Esophagus squamous epithelium (tissue), 5 donors: Measurements from ENCODE around the gene CHN2. TPM values are rescaled to one million over a fixed set of nuclear protein-coding genes. Genes with fewer than 3 reads are reported as not detected.

Experiments
- DNase-seq: peaks from one replicate; lab custom pipeline; 2025; lab: John Stamatoyannopoulos, UW
- H3K27ac ChIP-seq, 4 donors: fragments of 200-600 bp; sonication (generic); one replicate each; pipeline ENCODE4 v1.5.1; 2016 to 2019; ENCODE audit warnings: mild to moderate bottlenecking in 1 of 4
- H3K27me3 ChIP-seq, 4 donors: fragments of 200-600 bp; sonication (generic); 1 replicate in 3 of 4; 2 replicates in 1 of 4; pipeline versions ENCODE4 v1.5.1 to v1.6.0; 2017 to 2021; ENCODE audit warnings: antibody characterized with exemption in 1 of 4
- H3K36me3 ChIP-seq, 3 donors: fragments of 200-600 bp; sonication (generic); one replicate each; pipeline ENCODE4 v1.5.1; 2016 to 2019
- H3K4me1 ChIP-seq, 3 donors: fragments of 200-600 bp; sonication (generic); one replicate each; pipeline ENCODE4 v1.5.1; 2017 to 2019
- H3K4me3 ChIP-seq, 4 donors: fragments of 200-600 bp; sonication (generic); 1 replicate in 3 of 4; 2 replicates in 1 of 4; pipeline ENCODE4 v1.5.1; 2016 to 2019; ENCODE audit warnings: mild to moderate bottlenecking in 2 of 4, moderate library complexity in 1 of 4
- H3K9me3 ChIP-seq, 3 donors: fragments of 200-600 bp; sonication (generic); one replicate each; pipeline ENCODE4 v1.5.1; 2016 to 2019
- CTCF ChIP-seq, 6 experiments: fragments of 450-650 bp in 4 of 6; fragments of 200-600 bp in 2 of 6; sonication (generic) in 2 of 6; IDR thresholded peaks; one replicate each; pipeline ENCODE4 v1.5.1; 2016 to 2019; ENCODE audit warnings: antibody characterized with exemption in 6 of 6, mild to moderate bottlenecking in 4 of 6, moderate library complexity in 4 of 6
- POLR2A ChIP-seq, 4 donors: fragments of 450-650 bp; IDR thresholded peaks; one replicate each; pipeline ENCODE4 v1.6.1; 2017; ENCODE audit warnings: antibody characterized with exemption in 4 of 4, mild to moderate bottlenecking in 4 of 4, moderate library complexity in 3 of 4
- WGBS, 2 donors: methylation state at CpG; one replicate each; pipeline ENCODE4 v1.1.5; 2018; 5-methylcytosine and 5-hydroxymethylcytosine counted together
- intact Hi-C: fragments of 100-400 bp; cut with DNase I; formaldehyde crosslinking; loops from one replicate; pipeline ENCODE4 v1.15.0; 2022
- total RNA-seq, 4 donors: library from RNA; depleted of rRNA; stranded (reverse); fragments of >200 nt; gene quantifications; one replicate each; pipeline ENCODE4 v1.1.0, GENCODE V29; 2016
- donor health status: DM: yes; HTN: yes; CAD: no.

CHN2 gene
- total RNA-seq, 4 donors from 2014 or later = 0.08 to 8.6 (median 1.7) TPM

- DNase-seq = no peak
- H3K4me1 ChIP-seq = peaks cover 6 to 38% (median 10%) of the 10 kb centered on the region in 3 donors
- no peaks in the 10 kb centered on the region for H3K9me3 ChIP-seq
- no peak overlapping the region for H3K27ac ChIP-seq
- H3K27me3 ChIP-seq = peaks cover 0 to 66% (median 2%) of the 10 kb centered on the region in 4 donors
- 90 to 91% methylated on average over 8 of the region's 8 CpGs for WGBS, 2 donors
- H3K4me3 ChIP-seq = no peak overlapping the region
- H3K36me3 ChIP-seq = no peaks in the 10 kb centered on the region
- intact Hi-C loops = loop anchor here (10.0 kb wide), 1 partner anchor 222 kb away; no protein-coding TSS in a partner anchor
- TF ChIP-seq POLR2A (IDR thresholded peaks at IDR 0.05) = no peak
- no peak for TF ChIP-seq CTCF (IDR thresholded peaks at IDR 0.05)
These were observed 1.8 kb upstream of the CHN2 start for GRCh38 chr7:29192811-29193210.

GRCh38 chr7:29193316-29194205 lies 1.0 kb upstream of the CHN2 start:
- peaks cover 6 to 38% (median 10%) of the 10 kb centered on the region in 3 donors for H3K4me1 ChIP-seq
- no peak for DNase-seq
- peaks cover 0 to 66% (median 2%) of the 10 kb centered on the region in 4 donors for H3K27me3 ChIP-seq
- intact Hi-C loops = loop anchor here (10.0 kb wide), 1 partner anchor 221 kb away; no protein-coding TSS in a partner anchor
- H3K27ac ChIP-seq = peak overlapping the region in 3 of 4 donors; percentile 66 to 80 (median 68)
- H3K36me3 ChIP-seq = no peaks in the 10 kb centered on the region
- peak overlapping the region; percentile 63 to 82 (median 66) for H3K4me3 ChIP-seq
- 33 to 48% methylated on average over 12 to 24 of the region's 26 CpGs for WGBS, 2 donors
- H3K9me3 ChIP-seq = no peaks in the 10 kb centered on the region
- TF ChIP-seq POLR2A (IDR thresholded peaks at IDR 0.05) (no peak), CTCF (IDR thresholded peaks at IDR 0.05) (no peak)

- WGBS, 2 donors = no CpG with 5 or more reads among the region's 40 CpGs
- intact Hi-C loops = loop anchor here (10.0 kb wide), 1 partner anchor 221 kb away; no protein-coding TSS in a partner anchor
- H3K27ac ChIP-seq = peak overlapping the region; percentile 31 to 80 (median 67)
- no peaks in the 10 kb centered on the region for H3K9me3 ChIP-seq
- no peaks in the 10 kb centered on the region for H3K36me3 ChIP-seq
- no peak for DNase-seq
- H3K27me3 ChIP-seq = peaks cover 0 to 65% (median 2%) of the 10 kb centered on the region in 4 donors
- peaks cover 6 to 38% (median 10%) of the 10 kb centered on the region in 3 donors for H3K4me1 ChIP-seq
- TF ChIP-seq POLR2A (IDR thresholded peaks at IDR 0.05) (no peak), CTCF (IDR thresholded peaks at IDR 0.05) (no peak)
- peak overlapping the region; percentile 63 to 82 (median 66) for H3K4me3 ChIP-seq
These were observed 375 bp upstream of the CHN2 start for GRCh38 chr7:29194206-29194593.

GRCh38 chr7:29196191-29196590 lies 1.6 kb downstream of the CHN2 start:
- 34 to 41% methylated on average over 4 of the region's 4 CpGs for WGBS, 2 donors
- peaks cover 0 to 52% (median 2%) of the 10 kb centered on the region in 4 donors for H3K27me3 ChIP-seq
- TF ChIP-seq POLR2A (IDR thresholded peaks at IDR 0.05) (no peak), CTCF (IDR thresholded peaks at IDR 0.05) (no peak)

More at GRCh38 chr7:29196191-29196590, 1.6 kb downstream of the CHN2 start:
- peak overlapping the region in 2 of 4 donors; percentile 63 to 82 for H3K4me3 ChIP-seq
- DNase-seq = no peak
- intact Hi-C loops = loop anchor here (10.0 kb wide), 1 partner anchor 219 kb away; no protein-coding TSS in a partner anchor
- H3K27ac ChIP-seq = no peak overlapping the region
- peaks cover 0 to 30% (median 10%) of the 10 kb centered on the region in 3 donors for H3K4me1 ChIP-seq
- no peaks in the 10 kb centered on the region for H3K36me3 ChIP-seq
- H3K9me3 ChIP-seq = no peaks in the 10 kb centered on the region
